Neural cell (in vitro differentiated cells): Measurements from ENCODE around the gene CRHR1.

Experiments
- EZH2 ChIP-seq: fragments of 200-600, 300-800 bp; shearing (Covaris generic), sonication (generic); IDR thresholded peaks from 2 replicates; pipeline ENCODE4 v1.6.1; 2014; ENCODE audit warnings: antibody characterized with exemption, low read length, borderline replicate concordance, mild to moderate bottlenecking; ENCODE audit not compliant: insufficient read depth, poor library complexity, severe bottlenecking
- POLR2AphosphoS5 ChIP-seq: IDR thresholded peaks from 2 replicates; pipeline ENCODE4 v1.6.1; 2012
- TAF1 ChIP-seq: IDR thresholded peaks from 2 replicates; pipeline ENCODE4 v1.6.1; 2012; ENCODE audit warnings: low read depth
- TF ChIP-seq, protein P1 (sequence below): fragments of 450-650 bp; IDR thresholded peaks from 2 replicates; pipeline ENCODE4 v1.5.1; 2014; ENCODE audit warnings: antibody characterized with exemption, mild to moderate bottlenecking, moderate library complexity; ENCODE audit not compliant: poor library complexity, severe bottlenecking
- TF ChIP-seq, protein P2 (sequence below): IDR thresholded peaks from 2 replicates; pipeline ENCODE4 v1.6.1; 2012; ENCODE audit warnings: borderline replicate concordance

DNA sequence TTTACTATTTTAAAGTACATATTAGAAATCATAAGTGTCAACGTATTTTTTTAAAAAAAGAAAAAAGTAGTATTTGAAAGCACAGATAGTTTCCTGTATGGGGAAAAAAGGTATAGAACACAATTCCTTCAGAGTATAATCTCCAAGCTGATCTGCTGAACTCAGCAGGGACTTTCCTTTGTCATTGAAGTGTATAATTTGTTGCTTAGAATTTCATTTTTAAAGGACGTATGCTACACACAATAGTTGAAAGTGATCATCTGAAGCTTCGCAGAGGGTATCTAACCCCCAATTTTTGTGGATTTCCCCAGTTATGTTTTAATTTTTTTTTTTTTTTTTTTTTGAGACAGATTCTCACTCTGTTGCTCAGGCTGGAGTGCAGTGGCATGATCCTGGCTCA is 90.0 kb downstream of the CRHR1 start:
- TF ChIP-seq, protein P1, sequence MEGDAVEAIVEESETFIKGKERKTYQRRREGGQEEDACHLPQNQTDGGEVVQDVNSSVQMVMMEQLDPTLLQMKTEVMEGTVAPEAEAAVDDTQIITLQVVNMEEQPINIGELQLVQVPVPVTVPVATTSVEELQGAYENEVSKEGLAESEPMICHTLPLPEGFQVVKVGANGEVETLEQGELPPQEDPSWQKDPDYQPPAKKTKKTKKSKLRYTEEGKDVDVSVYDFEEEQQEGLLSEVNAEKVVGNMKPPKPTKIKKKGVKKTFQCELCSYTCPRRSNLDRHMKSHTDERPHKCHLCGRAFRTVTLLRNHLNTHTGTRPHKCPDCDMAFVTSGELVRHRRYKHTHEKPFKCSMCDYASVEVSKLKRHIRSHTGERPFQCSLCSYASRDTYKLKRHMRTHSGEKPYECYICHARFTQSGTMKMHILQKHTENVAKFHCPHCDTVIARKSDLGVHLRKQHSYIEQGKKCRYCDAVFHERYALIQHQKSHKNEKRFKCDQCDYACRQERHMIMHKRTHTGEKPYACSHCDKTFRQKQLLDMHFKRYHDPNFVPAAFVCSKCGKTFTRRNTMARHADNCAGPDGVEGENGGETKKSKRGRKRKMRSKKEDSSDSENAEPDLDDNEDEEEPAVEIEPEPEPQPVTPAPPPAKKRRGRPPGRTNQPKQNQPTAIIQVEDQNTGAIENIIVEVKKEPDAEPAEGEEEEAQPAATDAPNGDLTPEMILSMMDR: no peak
- no peak for TF ChIP-seq POLR2AphosphoS5
- TF ChIP-seq EZH2: no peak
- no peak for TF ChIP-seq TAF1
- TF ChIP-seq, protein P2, sequence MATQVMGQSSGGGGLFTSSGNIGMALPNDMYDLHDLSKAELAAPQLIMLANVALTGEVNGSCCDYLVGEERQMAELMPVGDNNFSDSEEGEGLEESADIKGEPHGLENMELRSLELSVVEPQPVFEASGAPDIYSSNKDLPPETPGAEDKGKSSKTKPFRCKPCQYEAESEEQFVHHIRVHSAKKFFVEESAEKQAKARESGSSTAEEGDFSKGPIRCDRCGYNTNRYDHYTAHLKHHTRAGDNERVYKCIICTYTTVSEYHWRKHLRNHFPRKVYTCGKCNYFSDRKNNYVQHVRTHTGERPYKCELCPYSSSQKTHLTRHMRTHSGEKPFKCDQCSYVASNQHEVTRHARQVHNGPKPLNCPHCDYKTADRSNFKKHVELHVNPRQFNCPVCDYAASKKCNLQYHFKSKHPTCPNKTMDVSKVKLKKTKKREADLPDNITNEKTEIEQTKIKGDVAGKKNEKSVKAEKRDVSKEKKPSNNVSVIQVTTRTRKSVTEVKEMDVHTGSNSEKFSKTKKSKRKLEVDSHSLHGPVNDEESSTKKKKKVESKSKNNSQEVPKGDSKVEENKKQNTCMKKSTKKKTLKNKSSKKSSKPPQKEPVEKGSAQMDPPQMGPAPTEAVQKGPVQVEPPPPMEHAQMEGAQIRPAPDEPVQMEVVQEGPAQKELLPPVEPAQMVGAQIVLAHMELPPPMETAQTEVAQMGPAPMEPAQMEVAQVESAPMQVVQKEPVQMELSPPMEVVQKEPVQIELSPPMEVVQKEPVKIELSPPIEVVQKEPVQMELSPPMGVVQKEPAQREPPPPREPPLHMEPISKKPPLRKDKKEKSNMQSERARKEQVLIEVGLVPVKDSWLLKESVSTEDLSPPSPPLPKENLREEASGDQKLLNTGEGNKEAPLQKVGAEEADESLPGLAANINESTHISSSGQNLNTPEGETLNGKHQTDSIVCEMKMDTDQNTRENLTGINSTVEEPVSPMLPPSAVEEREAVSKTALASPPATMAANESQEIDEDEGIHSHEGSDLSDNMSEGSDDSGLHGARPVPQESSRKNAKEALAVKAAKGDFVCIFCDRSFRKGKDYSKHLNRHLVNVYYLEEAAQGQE: no peak
